Skeletal muscle cell (primary cell): ENCODE results near the gene RTRAF.

ENCODE experiments used
- DNase-seq: peaks from one replicate; pipeline ENCODE4 v3.0.0-alpha.2; 2010; ENCODE audit warnings: low read depth
- H3K4me3 ChIP-seq: 2 replicates; pipeline ENCODE4 v1.5.1; 2011; ENCODE audit warnings: low read depth, mild to moderate bottlenecking, control low read depth, low read length, moderate library complexity

The RTRAF gene

DNA sequence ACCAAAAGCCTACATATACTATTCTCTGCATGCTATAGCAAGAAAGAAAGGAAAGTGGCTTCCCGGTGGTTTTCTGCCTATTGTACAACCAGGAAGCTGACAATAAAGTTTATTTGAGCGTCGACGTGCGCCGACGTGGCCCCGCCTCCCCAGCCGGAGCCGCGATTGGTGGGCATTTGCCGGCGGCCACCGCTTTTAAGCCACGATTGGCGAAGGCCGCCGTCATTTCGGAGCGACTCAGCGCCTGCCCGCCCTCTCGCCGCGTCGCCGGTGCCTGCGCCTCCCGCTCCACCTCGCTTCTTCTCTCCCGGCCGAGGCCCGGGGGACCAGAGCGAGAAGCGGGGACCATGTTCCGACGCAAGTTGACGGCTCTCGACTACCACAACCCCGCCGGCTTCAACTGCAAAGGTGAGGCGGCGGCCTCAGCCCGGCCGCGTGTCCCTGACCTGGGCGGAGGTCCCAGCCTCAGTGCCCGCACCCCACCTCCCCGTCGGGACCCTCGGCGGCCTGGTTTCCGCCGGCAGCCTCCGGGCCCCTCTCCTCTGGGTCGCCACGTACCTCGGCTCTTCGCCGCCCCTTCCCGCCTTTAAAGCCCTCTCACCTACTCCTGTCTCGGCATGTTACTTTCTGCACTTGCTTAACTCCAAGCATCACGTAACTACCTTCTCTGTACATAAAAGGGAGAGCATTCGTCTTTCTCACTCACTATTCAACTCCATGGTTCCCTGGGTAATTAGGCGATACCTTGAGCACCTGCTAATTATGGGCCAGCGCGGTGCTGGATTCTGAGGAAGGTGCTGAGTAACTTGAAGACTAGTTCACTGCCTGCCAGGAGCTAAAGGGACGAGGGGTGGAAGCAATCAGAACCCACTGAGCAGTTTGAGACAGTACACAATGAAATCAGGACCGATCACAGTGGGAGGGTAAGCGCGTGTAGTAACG is at the start of gene RTRAF:
Gene RTRAF, plus strand, starts transcription at position 254 of the 942 bp plus-strand sequence. Its CDS starts 94 bp downstream, at position 348.
- DNase-seq = peak; percentile 80
- peak within 1 kb of the TSS; percentile 96 for H3K4me3 ChIP-seq

DNA sequence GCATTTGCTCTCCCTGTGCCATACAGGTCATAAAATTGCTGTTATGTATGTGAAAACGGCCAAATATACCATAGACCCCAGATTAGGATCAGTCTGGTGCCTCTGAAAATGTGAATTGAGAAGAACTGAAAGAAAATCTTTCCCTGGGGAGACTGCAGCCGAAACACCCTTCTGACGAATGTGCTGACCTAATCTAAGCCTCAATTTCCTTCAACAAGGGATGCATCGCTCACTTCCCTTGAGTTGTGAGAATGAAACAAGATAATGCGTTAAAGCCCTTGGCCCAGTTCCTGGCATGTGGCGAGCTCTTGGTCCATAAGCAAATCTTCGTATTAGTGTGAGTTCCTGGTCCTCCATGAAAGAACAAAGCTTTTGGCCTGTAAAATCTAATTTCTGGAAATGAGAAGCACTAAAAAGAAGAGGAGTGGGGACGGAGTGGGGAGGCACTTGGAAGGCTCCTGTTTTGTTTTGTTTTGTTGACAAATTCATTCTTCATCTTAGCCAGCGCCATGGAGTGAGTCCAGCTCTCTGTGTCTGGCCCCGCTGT is 49.5 kb upstream of the RTRAF start:
- DNase-seq = peak; percentile 60
- no peak overlapping the region for H3K4me3 ChIP-seq

DNA sequence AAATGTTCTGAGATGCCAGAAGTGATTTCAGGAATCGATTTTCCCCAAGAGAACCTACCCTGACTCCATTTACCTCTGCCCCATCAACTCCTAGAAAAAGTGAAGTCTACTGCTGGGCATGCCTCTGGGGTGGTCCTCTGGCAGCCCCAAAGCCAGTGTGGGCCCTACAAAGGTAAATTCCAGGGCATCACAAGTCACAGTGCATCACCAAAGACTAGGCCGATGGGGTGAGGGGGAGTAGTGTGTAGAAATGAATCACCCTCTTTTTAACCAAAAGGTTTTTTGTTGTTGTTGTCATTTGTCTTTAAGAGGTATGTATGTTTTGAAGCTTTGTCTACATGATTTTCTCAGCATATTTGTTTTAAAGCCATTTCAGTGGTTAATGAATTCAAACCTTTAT is 46.4 kb upstream of the RTRAF start:
- DNase-seq = no peak

DNA sequence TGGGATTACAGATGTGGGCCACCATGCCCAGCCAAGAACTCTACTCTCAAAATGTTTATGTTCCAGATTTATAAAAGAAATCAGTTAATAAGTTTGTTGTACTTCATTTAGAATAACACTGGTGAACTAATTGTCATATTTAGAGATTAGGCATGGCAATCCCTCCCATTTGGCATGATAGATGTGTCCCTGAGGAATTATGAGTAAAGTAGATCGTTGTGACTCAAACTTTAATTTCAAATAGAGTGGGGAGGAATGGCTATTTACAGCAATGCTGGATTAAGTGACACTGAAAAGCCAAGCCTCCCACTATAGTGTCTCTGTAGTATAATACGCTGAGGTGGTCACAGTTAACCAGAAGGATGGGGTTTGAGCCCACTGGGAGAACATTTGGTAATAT is 39.3 kb upstream of the RTRAF start:
- H3K4me3 ChIP-seq = no peak overlapping the region
- no peak for DNase-seq

More for the DNA sequence above, 46.4 kb upstream of the RTRAF start:
- H3K4me3 ChIP-seq = no peak overlapping the region

DNA sequence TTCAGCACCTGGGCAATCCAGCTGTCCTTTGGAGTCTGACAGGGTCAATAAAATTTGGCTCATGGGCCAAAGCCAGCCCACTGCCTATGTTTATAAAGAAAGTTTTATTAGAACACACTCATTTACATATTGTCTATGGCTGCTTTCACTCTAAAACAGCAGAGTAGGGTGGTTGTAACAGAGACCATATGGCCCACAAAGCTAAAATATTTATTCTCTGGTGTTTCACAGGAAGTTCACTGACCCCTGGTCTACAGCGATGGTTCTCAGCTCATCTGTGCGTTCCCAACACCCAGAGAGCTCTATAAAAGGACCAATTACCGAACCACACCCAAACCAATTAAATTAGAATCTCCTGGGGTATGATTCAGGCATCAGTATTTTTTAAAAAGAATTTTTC is 37.7 kb upstream of the RTRAF start:
- DNase-seq = no peak
- H3K4me3 ChIP-seq = no peak overlapping the region

DNA sequence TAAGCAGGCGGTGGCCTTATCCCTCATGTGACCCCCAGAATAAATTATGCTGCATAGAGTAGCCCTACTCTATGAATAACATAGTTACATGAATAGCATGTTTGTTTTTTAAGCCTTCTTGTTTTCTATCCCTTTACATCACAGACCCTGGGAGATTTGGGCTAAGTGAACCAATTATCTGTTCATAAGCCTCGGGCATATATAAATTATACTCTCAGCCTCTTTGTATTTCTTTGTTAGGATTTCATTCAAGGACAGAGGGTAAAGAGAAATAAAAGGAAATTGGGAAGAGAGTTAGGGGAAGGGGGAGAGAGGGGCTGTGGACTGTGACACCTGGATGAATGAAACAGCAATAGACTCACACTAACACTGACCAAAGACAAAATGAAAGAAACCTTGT is 35.3 kb upstream of the RTRAF start:
- no peak for DNase-seq
- H3K4me3 ChIP-seq = no peak overlapping the region

DNA sequence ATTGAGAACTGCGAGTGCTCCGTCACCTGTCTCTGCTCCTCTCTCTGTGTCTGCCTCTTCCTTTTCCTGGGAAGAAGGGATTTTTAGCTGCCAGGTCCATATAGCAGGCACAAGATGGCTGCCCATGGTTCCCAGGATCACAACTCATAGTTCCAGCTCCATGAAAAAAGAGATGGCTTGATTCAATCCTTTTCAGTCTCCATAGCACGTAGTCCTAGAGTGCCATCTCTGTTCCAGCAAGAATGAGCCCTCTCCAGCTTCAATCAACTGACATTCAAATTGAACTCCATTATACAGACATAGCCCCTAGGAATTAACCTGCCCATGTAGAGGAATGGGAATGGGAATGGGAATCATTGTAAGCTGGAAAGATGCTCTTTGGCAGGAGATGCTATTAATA is 34.7 kb upstream of the RTRAF start:
- no peak for DNase-seq

DNA sequence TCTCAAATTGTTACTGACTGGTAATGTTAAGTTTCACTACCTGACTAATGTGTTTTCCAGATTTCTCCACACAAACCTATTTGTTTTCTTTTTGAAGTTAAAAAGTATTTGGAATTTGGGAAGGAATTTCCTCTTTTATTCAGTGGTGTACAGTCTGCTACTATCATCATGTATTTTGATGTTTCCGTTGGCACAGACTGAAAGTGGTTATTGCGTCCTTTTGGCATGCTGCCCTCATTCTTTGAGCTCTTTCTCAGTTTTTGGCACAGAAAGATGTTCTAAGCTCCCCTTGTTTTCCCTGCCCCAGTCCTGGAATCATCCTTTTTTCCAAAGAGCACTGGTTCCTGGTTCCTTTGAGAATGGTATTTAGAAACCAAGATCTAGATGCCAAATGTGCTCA is 31.4 kb upstream of the RTRAF start:
- no peak overlapping the region for H3K4me3 ChIP-seq
- DNase-seq = peak; percentile 37

More for the DNA sequence above, 34.7 kb upstream of the RTRAF start:
- H3K4me3 ChIP-seq = no peak overlapping the region

DNA sequence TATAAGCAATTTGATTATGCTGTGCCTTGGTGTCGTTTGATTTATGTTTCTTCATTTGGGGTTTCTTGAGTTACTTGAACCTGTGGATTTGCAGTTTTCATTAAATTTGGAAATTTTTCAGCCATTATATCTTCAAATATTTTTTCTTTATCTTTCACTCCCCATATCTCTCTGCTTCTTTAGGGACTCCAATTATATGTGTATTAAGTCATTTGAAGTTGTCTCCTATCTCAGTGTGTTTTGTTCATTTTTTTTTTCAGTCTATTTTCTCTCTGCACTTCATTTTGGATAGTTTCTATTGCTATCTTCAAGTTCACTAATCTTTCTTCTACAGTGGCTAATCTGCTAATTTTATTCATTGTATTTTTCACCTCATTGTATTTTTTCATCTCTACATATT is 29.4 kb upstream of the RTRAF start:
- DNase-seq = no peak
- H3K4me3 ChIP-seq = no peak overlapping the region

DNA sequence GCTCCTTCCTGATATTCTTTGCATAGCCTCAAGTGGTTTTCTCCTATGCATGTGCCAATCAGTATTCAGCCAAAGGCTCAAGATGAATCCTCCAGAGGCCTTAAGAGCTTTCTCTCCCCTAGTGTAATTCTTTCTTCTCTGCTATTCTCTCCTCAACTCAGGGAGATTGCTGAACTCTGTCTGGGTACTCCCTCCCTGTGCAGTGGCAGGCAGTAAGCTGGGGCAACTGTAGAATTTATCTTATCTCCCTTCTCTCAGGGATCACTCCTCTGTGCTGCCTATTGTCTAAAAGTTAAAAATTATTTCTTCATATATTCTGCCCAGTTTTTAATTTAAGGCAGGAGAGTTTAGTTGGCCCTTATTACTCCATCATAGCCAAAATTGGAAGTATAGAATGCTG is 28.5 kb upstream of the RTRAF start:
- no peak for DNase-seq
- H3K4me3 ChIP-seq = no peak overlapping the region

DNA sequence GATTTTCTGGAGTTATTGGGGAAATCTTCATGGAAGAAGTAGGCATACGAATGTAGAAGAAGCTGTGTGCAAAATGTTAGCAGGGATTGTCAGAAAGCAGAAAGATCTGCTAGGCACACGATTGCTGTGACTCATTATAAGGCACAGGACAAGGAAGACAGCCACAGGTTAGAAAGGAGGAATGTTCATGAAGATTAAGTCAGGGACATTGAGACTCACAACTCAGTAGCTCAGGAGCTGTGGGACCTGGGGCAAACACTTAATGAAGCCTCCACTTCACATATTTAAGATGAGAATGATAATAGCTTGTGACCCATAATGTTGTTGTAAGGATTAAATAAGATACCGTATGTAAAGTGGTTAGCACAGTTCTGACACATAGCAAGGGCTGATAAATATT is 26.6 kb upstream of the RTRAF start:
- H3K4me3 ChIP-seq = no peak overlapping the region
- no peak for DNase-seq

DNA sequence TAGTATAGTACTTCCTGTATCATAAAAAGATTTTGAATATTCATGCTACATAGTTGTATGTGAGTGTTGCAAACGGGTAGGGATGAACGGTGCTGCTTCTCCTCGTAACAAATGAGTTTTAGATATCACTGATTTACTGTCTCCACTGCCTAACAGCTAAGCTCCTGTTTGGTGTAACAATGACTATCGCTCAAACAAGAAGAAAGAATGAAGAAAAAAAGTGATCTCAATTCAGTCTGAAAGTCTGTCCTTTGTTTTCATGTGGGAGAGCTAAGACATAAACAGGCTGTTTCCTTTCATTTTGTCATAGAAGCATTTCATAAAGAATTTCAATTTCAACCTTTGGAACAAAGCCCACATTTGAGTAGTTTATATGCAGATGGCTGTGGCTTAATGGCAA is 26.1 kb upstream of the RTRAF start:
- H3K4me3 ChIP-seq = no peak overlapping the region
- DNase-seq = no peak

DNA sequence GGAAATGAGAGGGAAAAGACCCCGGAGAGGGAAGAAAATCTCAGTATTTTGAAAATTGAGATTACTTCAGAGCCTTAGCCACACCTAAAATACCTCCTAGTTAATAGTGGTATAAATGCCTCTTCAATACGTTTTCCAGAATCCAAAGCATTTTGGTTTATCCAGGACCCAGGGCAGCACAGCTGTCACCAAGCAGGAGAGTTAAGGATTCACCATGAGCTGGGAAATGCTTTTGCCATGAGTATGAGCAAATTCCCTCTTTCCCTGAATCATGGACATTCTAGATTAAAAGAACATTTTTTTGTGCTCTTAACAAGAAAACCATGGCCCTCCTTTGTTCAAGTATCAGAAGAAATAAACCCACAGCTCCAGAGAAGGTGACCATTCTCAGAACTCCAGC is 21.8 kb upstream of the RTRAF start:
- DNase-seq = no peak
- no peak overlapping the region for H3K4me3 ChIP-seq

DNA sequence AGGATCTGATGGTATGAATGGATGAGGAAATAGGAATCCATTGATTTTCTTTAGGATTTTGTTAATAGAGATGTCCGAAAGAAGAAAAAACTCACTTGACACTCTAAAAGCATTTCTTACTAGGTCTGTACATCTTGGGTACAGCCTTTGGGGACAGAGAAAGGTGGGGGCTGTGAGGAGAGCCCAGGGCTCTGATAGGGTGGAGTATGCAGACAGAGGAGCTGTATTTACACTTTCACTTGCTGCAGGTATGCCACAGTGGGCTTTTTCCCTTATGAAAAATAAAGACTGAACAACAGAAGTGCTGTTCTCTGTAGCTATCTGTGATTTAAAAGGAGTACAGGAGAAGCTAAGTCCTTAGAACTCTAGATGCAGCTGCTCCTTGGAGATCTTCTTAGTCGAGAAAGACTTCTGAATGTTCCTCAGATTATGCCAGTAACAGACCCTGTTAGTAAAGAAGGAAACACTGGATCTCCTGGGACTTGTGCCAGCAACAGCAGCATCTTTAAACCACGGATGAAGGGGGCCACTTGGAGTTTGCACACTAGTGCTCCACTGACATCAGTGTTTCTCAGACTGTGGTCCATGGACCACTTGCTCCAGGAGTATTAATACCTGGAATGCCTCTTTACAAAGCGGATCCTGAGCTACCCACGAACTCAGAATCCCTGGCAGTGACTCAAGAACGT is 19.4 kb upstream of the RTRAF start:
- no peak for DNase-seq
- H3K4me3 ChIP-seq = no peak overlapping the region

DNA sequence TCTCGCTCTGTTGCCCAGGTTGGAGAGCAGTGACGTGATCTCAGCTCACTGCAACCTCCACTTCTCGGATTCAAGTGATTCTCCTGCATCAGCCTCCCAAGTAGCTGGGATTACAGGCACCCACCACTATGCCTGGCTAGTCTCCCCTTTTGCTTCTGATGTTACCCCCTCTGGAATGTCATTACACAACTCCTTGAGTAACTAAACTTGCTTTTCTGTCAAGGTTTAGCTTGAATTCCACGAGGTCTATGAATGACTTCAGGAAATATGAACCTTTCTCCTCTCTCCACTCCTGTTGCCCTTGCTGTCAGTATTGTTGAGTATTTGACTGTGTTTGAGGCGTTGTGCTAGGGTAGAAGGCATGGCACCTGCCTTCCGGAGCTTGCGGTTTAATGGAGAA is 16.8 kb upstream of the RTRAF start:
- no peak for DNase-seq
- no peak overlapping the region for H3K4me3 ChIP-seq

DNA sequence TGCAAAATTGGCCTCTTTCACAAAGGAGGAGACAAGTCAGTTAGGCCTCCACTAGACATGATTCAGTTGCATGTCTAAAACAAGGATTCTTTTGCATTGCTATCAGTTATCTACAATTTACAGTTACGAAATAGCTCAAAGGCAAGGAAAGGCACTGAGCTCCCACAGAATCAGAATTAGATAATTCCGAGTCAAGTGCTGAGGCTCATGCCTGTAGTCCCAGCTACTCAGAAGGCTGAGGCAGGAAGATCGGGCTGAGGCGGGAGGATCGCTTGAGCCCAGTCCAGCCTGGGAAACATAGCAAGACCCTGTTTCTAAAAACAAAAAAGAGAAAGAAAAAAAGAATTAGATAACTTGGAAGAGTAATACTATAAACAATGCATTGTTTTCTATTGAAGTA is 12.3 kb upstream of the RTRAF start:
- DNase-seq = no peak
- H3K4me3 ChIP-seq = no peak overlapping the region

DNA sequence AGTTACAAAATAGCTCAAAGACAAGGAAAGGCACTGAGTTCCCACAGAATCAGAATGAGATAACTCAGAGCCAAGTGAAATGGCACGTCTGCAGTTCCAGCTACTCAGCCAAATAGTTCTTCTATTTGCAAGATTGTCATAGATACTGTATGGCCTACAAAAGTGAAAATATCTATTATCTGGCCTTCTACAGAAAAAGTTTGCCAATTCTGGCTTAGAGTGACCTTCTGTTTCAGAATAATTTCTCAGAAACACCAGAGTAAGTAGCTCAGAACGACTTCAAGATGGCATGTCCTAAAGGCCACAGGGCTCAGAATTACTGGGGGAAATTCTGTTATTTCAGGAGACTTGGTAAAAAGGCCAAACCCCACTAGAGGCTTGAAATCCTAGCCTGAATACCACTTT is 10.7 kb upstream of the RTRAF start:
- no peak for DNase-seq
- H3K4me3 ChIP-seq = no peak overlapping the region

DNA sequence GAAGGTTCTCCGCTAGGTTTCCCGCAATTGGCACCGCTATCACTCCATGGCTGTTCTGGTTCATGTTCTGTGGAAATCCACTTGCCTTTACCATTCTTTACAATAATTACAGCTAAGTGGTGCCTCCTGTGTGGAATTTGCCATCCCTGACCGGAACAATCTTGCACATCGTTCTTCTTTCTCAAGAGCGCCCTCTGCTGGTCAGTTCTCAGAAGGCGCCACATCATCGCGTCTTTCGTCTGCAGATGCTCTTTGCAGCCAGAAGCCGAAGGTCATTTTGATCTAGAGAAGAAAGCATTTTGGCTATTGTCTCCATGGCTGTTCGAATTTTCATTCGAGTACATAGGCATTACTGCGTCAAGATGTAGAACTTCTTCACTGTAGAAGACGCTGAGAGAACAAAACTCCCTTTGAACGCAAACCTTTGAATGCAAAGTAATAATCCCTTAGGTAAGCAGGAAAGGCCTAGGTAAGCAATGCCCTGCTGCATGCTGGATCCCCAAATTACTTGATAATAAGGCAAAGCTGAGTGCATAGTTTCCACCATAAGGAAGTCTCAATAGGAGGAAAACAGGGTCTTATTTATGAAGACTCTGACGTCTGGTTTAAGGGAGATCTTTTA is 10.1 kb upstream of the RTRAF start:
- no peak for DNase-seq

DNA sequence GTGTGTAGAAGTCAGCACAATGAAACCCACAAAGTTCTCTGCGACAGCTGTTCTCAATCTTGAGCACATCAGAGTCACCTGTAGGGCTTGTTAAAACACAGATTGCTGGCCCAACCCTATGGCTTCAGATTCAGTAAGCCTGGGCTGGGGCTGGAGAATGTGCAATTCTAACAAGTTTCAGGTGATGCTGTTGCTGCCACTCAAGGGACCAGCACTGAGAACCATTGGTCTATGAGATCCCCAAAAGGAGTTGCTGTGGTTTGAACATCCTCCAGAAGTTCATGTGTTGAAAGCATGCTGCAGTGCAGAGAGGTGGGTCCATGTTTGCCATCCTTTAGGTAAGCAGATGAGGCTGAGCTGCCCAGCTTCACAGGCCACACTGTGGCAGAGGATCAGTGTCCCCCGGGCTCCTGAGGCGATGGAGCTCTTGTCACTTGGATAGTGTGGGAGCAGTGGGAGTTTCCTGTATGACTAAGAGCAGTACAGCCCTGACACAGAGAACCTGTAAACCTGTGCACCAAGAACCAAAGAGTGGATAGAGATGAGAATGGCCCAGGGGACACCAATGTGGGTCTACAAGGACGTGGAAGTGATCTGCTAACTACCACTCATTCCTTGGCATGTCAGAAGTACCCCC is 8.0 kb upstream of the RTRAF start:
- H3K4me3 ChIP-seq = no peak overlapping the region
- DNase-seq = no peak

More for the DNA sequence above, 10.1 kb upstream of the RTRAF start:
- no peak overlapping the region for H3K4me3 ChIP-seq

DNA sequence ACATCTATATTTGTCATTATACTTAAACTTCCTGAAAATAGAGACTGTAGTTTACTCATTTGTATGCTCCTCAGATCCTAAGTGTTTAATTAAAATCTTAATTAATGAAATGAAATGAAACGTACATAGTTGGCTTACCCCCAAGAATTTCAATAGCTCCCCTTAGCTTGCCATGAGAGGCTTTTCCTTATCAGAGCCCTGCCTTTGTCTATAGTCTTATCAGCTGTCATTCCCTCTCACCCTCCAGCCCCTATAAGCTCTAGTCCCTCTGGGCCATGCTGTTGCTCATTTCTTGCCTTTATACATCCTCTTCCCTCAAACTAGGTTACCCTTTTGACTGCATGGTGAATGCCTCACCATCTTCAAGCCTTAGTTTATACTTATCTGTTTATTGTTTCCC is 1.1 kb upstream of the RTRAF start:
- DNase-seq = no peak
- no peak overlapping the region for H3K4me3 ChIP-seq
